ENCODE measurements around the gene PORCN.

DNA sequence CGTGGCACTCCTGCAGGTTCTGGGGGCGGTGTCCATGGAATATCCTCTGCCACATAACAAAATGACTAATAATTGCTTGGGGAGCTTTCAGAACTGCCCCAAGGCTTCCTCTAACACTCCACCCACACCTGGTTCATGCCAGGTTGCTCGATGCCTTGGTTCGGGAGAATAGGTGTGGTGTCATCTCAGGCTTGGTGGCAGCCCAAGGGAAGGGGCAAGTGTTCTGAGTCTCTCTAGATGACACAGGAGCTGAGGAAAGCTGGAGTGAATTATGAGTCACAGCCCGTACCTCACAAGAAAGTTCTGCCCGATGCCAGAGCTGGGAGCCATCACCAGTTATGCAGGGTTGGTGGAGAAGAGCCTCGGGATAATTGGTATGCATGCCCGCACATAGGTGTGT is 18.1 kb upstream of the PORCN start:
- TF ChIP-seq, protein P1, sequence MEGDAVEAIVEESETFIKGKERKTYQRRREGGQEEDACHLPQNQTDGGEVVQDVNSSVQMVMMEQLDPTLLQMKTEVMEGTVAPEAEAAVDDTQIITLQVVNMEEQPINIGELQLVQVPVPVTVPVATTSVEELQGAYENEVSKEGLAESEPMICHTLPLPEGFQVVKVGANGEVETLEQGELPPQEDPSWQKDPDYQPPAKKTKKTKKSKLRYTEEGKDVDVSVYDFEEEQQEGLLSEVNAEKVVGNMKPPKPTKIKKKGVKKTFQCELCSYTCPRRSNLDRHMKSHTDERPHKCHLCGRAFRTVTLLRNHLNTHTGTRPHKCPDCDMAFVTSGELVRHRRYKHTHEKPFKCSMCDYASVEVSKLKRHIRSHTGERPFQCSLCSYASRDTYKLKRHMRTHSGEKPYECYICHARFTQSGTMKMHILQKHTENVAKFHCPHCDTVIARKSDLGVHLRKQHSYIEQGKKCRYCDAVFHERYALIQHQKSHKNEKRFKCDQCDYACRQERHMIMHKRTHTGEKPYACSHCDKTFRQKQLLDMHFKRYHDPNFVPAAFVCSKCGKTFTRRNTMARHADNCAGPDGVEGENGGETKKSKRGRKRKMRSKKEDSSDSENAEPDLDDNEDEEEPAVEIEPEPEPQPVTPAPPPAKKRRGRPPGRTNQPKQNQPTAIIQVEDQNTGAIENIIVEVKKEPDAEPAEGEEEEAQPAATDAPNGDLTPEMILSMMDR (IDR thresholded peaks at IDR 0.05) = no peak
- no peak for TF ChIP-seq POLR2A (IDR thresholded peaks at IDR 0.05)
- TF ChIP-seq POLR2AphosphoS5 (IDR thresholded peaks at IDR 0.05) = no peak
- no peak for TF ChIP-seq EP300 (IDR thresholded peaks at IDR 0.05)
